GM21367 (cell line): ENCODE measurements around the gene ZNF566.
A peak's percentile ranks its signal among the peaks of the same experiment; 100 is the strongest.
"Not testable (repeated sequence)": the region's sequence is repeated elsewhere in the genome, so short reads cannot be mapped to it uniquely, and the experiment has no call there.

Source experiments
- ATAC-seq: cut with Tn5 transposase; IDR thresholded peaks from one replicate; pipeline ENCODE4 v1.9.1; 2021; ENCODE audit not compliant: unreplicated experiment

The ZNF566 gene

GRCh38 chr19:36489118-36489919, at the start of gene ZNF566:
TSS of gene ZNF566 (minus strand) at chr19:36489561. CDS start at chr19:36476557, 13,004 bp downstream.
- ATAC-seq = peak; percentile 75

- ATAC-seq = no peak
These were observed 39.7 kb upstream of the ZNF566 start for GRCh38 chr19:36528921-36529518.

- peak; percentile 71 for ATAC-seq
These were observed 39.0 kb upstream of the ZNF566 start, which contains the start of gene ZNF260 for GRCh38 chr19:36528194-36528920. TSS of gene ZNF260 (minus strand) at chr19:36528271. CDS start at chr19:36515238, 13,033 bp downstream.

- no peak for ATAC-seq
These were observed 38.5 kb upstream of the ZNF566 start for GRCh38 chr19:36527873-36528193.

GRCh38 chr19:36527341-36527740, 38.0 kb upstream of the ZNF566 start:
- ATAC-seq = no peak

- ATAC-seq = no peak
These were observed 37.2 kb upstream of the ZNF566 start for GRCh38 chr19:36526581-36526980.

GRCh38 chr19:36524617-36525016, 35.3 kb upstream of the ZNF566 start:
- ATAC-seq = no peak

GRCh38 chr19:36514012-36514612, 24.8 kb upstream of the ZNF566 start:
- no peak for ATAC-seq

GRCh38 chr19:36508325-36508724, 19.0 kb upstream of the ZNF566 start:
- ATAC-seq = no peak

GRCh38 chr19:36501973-36502372, 12.6 kb upstream of the ZNF566 start:
- ATAC-seq = no peak

- ATAC-seq = no peak
These were observed 7.6 kb upstream of the ZNF566 start for GRCh38 chr19:36497001-36497400.

- ATAC-seq = not testable (repeated sequence)
These were observed 3.5 kb upstream of the ZNF566 start for GRCh38 chr19:36492689-36493453.

- ATAC-seq = not testable (repeated sequence)
These were observed 1.5 kb upstream of the ZNF566 start for GRCh38 chr19:36490846-36491245.

GRCh38 chr19:36489920-36490415, 607 bp upstream of the ZNF566 start:
- peak; percentile 16 for ATAC-seq

GRCh38 chr19:36488846-36489117, 579 bp downstream of the ZNF566 start:
- ATAC-seq = peak; percentile 8

GRCh38 chr19:36488118-36488845, 1.1 kb downstream of the ZNF566 start:
- no peak for ATAC-seq

- no peak for ATAC-seq
These were observed 5.7 kb downstream of the ZNF566 start for GRCh38 chr19:36483653-36484052.

- no peak for ATAC-seq
These were observed 6.5 kb downstream of the ZNF566 start for GRCh38 chr19:36482876-36483275.

- ATAC-seq = no peak
These were observed 29.3 kb downstream of the ZNF566 start for GRCh38 chr19:36460046-36460445.

- ATAC-seq = no peak
These were observed 32.5 kb downstream of the ZNF566 start for GRCh38 chr19:36456831-36457230.
